Measurements from ENCODE around the gene MARF1. TPM values are rescaled to one million over a fixed set of nuclear protein-coding genes. Genes with fewer than 3 reads are reported as not detected.

The MARF1 gene
- total and polyA plus RNA-seq, 5 donors, result 15.8 to 57.3 (median 50.8) TPM

DNA sequence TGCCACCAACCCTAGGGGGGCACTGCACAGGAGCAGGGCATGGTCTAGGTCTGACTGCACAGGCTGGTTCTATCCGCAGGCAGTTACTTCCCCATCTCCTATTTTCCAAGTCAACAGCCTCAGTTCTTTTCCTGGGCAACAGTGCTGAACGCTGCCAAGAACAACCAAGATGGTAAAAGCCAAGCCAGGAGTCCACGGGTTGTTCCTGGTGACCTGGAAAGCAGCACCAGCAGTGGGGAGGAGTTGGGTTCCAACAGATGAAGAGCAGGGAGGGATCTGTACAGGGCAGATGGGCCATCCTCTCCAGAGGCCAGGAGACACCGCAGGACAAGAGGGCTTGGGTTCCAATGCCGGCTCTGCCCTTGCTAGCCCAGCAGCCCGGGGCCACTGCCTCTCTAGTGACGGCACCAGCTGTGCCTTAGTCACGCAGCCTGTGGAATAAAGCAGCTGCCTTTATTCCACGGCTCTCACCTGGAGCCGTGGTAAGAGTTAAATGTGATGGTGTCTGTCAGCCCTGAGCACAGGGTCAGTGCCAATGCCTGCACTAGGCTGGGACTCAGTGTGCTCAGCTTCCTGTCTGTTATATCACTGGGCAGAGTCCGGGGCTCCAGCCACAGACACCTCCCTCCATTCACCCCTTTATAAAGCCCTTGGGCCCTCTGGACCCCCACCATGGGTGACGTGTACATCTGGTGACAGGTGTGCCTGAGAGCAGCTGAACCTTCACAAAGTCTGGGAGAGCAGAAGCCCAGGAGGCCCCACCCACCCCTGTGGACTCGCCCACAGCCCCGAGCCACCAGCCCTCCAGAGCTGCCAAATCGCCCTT is 44.9 kb downstream of the MARF1 start:
- H3K27me3 ChIP-seq (ENCODE audit: control insufficient read depth, insufficient read depth), result no peaks in the 10 kb centered on the region
- no peak overlapping the region for H3K4me3 ChIP-seq (ENCODE audit: low read length)
- no peaks in the 10 kb centered on the region for H3K4me1 ChIP-seq (ENCODE audit: control insufficient read depth, insufficient read depth, low read length)
- intact Hi-C loops (cut with DNase I), result no loop called here
- 92% methylated on average over 15 of the region's 15 CpGs for WGBS
- ATAC-seq (peak in 1 of 2 donors; percentile 12), DNase-seq (no peak)
- no peaks in the 10 kb centered on the region for H3K9me3 ChIP-seq (ENCODE audit: control insufficient read depth, low read length)
- no peak overlapping the region for H3K27ac ChIP-seq (ENCODE audit: low read length)

- H3K4me3 ChIP-seq (ENCODE audit: low read length), result no peak overlapping the region
- no peaks in the 10 kb centered on the region for H3K4me1 ChIP-seq (ENCODE audit: control insufficient read depth, insufficient read depth, low read length)
- intact Hi-C loops (cut with DNase I), result no loop called here
- no peaks in the 10 kb centered on the region for H3K9me3 ChIP-seq (ENCODE audit: control insufficient read depth, low read length)
- no peak for ATAC-seq
- no peak overlapping the region for H3K27ac ChIP-seq (ENCODE audit: low read length)
- no peak for DNase-seq
- 78% methylated on average over 6 of the region's 6 CpGs for WGBS
- no peaks in the 10 kb centered on the region for H3K27me3 ChIP-seq (ENCODE audit: control insufficient read depth, insufficient read depth)
These were observed 45.8 kb downstream of the MARF1 start for GRCh38 chr16:15597135-15597534.

DNA sequence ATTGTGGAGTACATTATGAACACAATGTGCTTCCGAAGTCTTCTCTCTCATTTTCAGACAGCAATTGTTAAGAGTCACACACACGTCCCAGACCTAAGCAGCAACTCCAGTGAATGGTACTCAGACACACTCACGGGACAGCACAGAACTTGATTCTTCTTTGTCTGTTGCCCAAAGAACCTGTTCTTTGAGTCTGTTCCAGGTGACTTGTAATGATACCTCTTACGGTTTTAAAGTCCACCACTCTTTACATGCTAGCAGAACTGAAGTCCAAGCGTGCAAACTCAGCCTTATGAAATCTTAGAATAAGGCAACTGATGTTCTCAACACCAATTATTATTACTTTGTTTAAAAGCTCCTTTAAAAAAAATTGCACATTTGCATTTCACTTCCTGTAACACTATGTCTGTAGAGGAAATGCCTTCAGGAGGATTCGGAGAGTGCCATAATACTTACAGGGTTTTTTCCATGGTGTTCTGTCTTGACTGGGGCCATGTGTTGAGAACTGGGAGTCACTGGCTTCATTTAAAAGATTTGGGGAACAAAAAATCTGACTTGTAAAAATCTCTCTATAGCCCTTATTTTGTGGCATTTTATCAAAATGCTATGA is 48.1 kb downstream of the MARF1 start:
- ATAC-seq (no peak), DNase-seq (no peak)
- no peak overlapping the region for H3K4me3 ChIP-seq (ENCODE audit: low read length)
- WGBS, result 81% methylated on average over 6 of the region's 6 CpGs
- H3K4me1 ChIP-seq (ENCODE audit: control insufficient read depth, insufficient read depth, low read length), result no peaks in the 10 kb centered on the region
- no peaks in the 10 kb centered on the region for H3K27me3 ChIP-seq (ENCODE audit: control insufficient read depth, insufficient read depth)
- intact Hi-C loops (cut with DNase I), result no loop called here
- H3K27ac ChIP-seq (ENCODE audit: low read length), result no peak overlapping the region
- no peaks in the 10 kb centered on the region for H3K9me3 ChIP-seq (ENCODE audit: control insufficient read depth, low read length)

- H3K9me3 ChIP-seq (ENCODE audit: control insufficient read depth, low read length), result no peaks in the 10 kb centered on the region
- intact Hi-C loops (cut with DNase I), result no loop called here
- no peak overlapping the region for H3K27ac ChIP-seq (ENCODE audit: low read length)
- no peak overlapping the region for H3K4me3 ChIP-seq (ENCODE audit: low read length)
- H3K4me1 ChIP-seq (ENCODE audit: control insufficient read depth, insufficient read depth, low read length), result no peaks in the 10 kb centered on the region
- ATAC-seq, result no peak
- no peaks in the 10 kb centered on the region for H3K27me3 ChIP-seq (ENCODE audit: control insufficient read depth, insufficient read depth)
- peak in 2 of 3 donors; percentile 48 to 68 for DNase-seq
- 91% methylated on average over 9 of the region's 9 CpGs for WGBS
These were observed 49.7 kb downstream of the MARF1 start for GRCh38 chr16:15593235-15593634.

- Histone ChIP-seq H3K4me1 (ENCODE audit: control insufficient read depth, insufficient read depth, low read length) (no peaks in the 10 kb centered on the region), H3K27me3 (ENCODE audit: control insufficient read depth, insufficient read depth) (no peaks in the 10 kb centered on the region), H3K27ac (ENCODE audit: low read length) (no peak overlapping the region), H3K4me3 (ENCODE audit: low read length) (no peak overlapping the region), H3K9me3 (ENCODE audit: control insufficient read depth, low read length) (no peaks in the 10 kb centered on the region)
- DNase-seq, result no peak
- intact Hi-C loops (cut with DNase I), result no loop called here
- 79% methylated on average over 9 of the region's 9 CpGs for WGBS
- ATAC-seq, result no peak
These were observed 50.6 kb downstream of the MARF1 start for GRCh38 chr16:15592324-15592723.

DNA sequence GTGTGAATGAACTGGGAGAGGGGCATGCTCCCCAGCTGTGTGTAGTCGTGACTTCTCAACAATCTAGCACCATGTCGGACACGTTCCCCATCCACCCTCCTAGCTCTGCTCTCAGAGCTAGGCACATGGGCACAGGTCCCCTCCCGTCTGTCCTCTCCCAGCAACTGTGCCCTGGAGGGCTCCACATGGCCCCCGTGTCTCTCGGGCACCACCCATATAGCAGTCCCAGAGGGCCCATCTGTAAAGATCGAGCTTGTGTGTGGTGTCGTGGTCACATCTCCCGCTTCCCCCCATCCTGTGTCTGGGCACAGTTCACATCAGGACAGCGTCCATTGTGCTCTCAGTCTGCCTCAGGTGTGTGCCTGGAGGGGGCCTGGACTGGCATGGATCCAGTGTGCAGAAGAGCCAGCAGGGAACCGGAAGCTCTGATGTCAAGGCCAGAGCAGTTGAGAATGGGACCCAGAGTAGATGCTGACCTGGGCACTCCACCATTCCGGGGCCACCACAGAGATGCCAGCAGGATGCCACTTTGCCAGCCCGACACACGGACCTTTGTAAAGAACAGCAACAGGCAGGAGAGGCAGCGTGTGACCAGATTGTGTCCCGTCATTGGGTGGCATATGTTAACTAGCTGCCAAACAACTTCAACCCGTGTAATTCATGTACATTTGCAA is 55.7 kb downstream of the MARF1 start:
- H3K4me1 ChIP-seq (ENCODE audit: control insufficient read depth, insufficient read depth, low read length), result no peaks in the 10 kb centered on the region
- no peak overlapping the region for H3K27ac ChIP-seq (ENCODE audit: low read length)
- DNase-seq (no peak), ATAC-seq (no peak)
- H3K4me3 ChIP-seq (ENCODE audit: low read length), result no peak overlapping the region
- intact Hi-C loops (cut with DNase I), result no loop called here
- no peaks in the 10 kb centered on the region for H3K9me3 ChIP-seq (ENCODE audit: control insufficient read depth, low read length)
- WGBS, result 96% methylated on average over 17 of the region's 17 CpGs
- H3K27me3 ChIP-seq (ENCODE audit: control insufficient read depth, insufficient read depth), result no peaks in the 10 kb centered on the region

- WGBS, result 98% methylated on average over 12 of the region's 12 CpGs
- no peak for ATAC-seq
- no peaks in the 10 kb centered on the region for H3K9me3 ChIP-seq (ENCODE audit: control insufficient read depth, low read length)
- intact Hi-C loops (cut with DNase I), result no loop called here
- DNase-seq, result no peak
- H3K27me3 ChIP-seq (ENCODE audit: control insufficient read depth, insufficient read depth), result no peaks in the 10 kb centered on the region
- H3K27ac ChIP-seq (ENCODE audit: low read length), result no peak overlapping the region
- H3K4me3 ChIP-seq (ENCODE audit: low read length), result no peak overlapping the region
- peaks cover under 1% of the 10 kb centered on the region for H3K4me1 ChIP-seq (ENCODE audit: control insufficient read depth, insufficient read depth, low read length)
These were observed 56.2 kb downstream of the MARF1 start for GRCh38 chr16:15586716-15587115.

DNA sequence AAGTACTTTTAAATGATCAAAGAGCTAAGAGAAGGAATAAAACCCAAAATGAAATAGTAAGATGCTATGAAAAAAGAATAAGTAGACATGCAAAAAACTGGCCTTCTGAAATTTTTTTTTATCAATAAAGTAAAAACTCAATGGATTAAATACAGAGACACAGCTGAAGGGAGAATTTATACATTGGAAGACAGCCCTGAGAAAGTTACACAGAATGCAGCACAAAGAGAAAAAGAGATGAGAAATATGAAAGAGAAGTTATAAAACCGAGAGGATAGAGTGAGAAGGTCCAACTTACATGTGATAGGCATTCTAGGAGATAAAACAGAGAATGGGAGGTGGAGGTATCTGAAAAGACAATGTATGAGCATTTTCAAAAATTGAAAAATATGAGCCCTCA is 57.0 kb downstream of the MARF1 start:
- WGBS, result 84% methylated on average over 1 of the region's 1 CpG
- intact Hi-C loops (cut with DNase I), result no loop called here
- Histone ChIP-seq H3K27me3 (ENCODE audit: control insufficient read depth, insufficient read depth) (no peaks in the 10 kb centered on the region), H3K4me3 (ENCODE audit: low read length) (no peak overlapping the region), H3K27ac (ENCODE audit: low read length) (no peak overlapping the region), H3K4me1 (ENCODE audit: control insufficient read depth, insufficient read depth, low read length) (peaks cover 7% of the 10 kb centered on the region), H3K9me3 (ENCODE audit: control insufficient read depth, low read length) (no peaks in the 10 kb centered on the region)
- DNase-seq (no peak), ATAC-seq (no peak)

GRCh38 chr16:15583526-15583925 is 59.4 kb downstream of the MARF1 start:
- 98% methylated on average over 4 of the region's 4 CpGs for WGBS
- intact Hi-C loops (cut with DNase I), result no loop called here

DNA sequence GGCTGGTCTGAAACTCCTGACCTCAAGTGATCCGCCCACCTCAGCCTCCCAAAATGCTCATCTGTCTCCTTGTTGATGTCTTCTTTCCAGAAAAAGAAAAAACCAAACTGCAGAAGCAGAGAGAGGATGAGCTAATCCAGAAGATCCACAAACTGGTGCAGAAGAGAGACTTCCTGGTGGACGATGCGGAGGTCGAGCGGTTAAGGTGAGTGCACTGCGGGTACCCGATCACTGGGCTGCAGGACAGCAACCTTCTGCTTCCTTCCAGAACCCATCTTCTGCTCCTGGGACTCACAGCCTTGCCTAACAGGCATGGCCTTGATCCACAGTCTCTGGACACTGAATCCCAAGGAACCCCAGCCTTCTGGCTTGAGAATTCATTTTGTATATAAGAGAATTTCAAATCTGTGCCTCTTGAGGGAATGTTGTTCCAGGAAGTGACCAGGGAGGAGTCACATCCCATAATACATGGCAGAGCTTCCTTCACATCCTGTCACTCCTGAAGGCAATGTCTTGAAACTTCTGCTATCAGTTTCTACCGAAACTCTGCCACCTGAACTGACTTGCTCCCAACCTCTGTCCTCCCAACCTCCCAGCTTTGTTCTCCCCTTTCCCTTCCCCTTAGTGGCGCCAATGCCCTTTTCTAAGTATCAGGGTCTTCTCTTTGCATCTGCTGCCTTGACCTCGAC is 61.7 kb downstream of the MARF1 start:
- no peak for DNase-seq
- ATAC-seq, result peak in 1 of 2 donors; percentile 43
- Histone ChIP-seq H3K27me3 (ENCODE audit: control insufficient read depth, insufficient read depth) (no peaks in the 10 kb centered on the region), H3K4me1 (ENCODE audit: control insufficient read depth, insufficient read depth, low read length) (peaks cover 7% of the 10 kb centered on the region), H3K9me3 (ENCODE audit: control insufficient read depth, low read length) (no peaks in the 10 kb centered on the region), H3K4me3 (ENCODE audit: low read length) (no peak overlapping the region), H3K27ac (ENCODE audit: low read length) (peak overlapping the region; percentile 74)
- intact Hi-C loops (cut with DNase I), result no loop called here
- 82% methylated on average over 10 of the region's 10 CpGs for WGBS

More at GRCh38 chr16:15583526-15583925, 59.4 kb downstream of the MARF1 start:
- ATAC-seq (no peak), DNase-seq (no peak)
- no peak overlapping the region for H3K4me3 ChIP-seq (ENCODE audit: low read length)
- H3K27ac ChIP-seq (ENCODE audit: low read length), result no peak overlapping the region
- H3K9me3 ChIP-seq (ENCODE audit: control insufficient read depth, low read length), result no peaks in the 10 kb centered on the region
- peaks cover 7% of the 10 kb centered on the region for H3K4me1 ChIP-seq (ENCODE audit: control insufficient read depth, insufficient read depth, low read length)
- H3K27me3 ChIP-seq (ENCODE audit: control insufficient read depth, insufficient read depth), result no peaks in the 10 kb centered on the region

GRCh38 chr16:15578824-15579223 is 64.1 kb downstream of the MARF1 start:
- no peaks in the 10 kb centered on the region for H3K27me3 ChIP-seq (ENCODE audit: control insufficient read depth, insufficient read depth)
- 92% methylated on average over 4 of the region's 4 CpGs for WGBS
- intact Hi-C loops (cut with DNase I), result no loop called here
- no peak overlapping the region for H3K27ac ChIP-seq (ENCODE audit: low read length)
- H3K9me3 ChIP-seq (ENCODE audit: control insufficient read depth, low read length), result no peaks in the 10 kb centered on the region
- ATAC-seq, result no peak
- no peak overlapping the region for H3K4me3 ChIP-seq (ENCODE audit: low read length)
- H3K4me1 ChIP-seq (ENCODE audit: control insufficient read depth, insufficient read depth, low read length), result peaks cover 7% of the 10 kb centered on the region
- no peak for DNase-seq
